Neural cell (in vitro differentiated cells): ENCODE results near the gene PPP1R18. TPM values are rescaled to one million over a fixed set of nuclear protein-coding genes. Genes with fewer than 3 reads are reported as not detected.

ENCODE experiments used
- H2AFZ ChIP-seq: fragments of 200-600, 300-800 bp; sonication (generic), shearing (Covaris generic); 2 replicates; pipeline ENCODE4 v1.6.0; 2014; ENCODE audit warnings: low read depth, mild to moderate bottlenecking, antibody characterized with exemption, low read length, moderate library complexity
- H3F3A ChIP-seq: fragments of 200-600 bp; shearing (Covaris generic); 2 replicates; pipeline ENCODE4 v1.6.1; 2016; ENCODE audit warnings: mild to moderate bottlenecking, moderate library complexity, mixed read lengths, antibody characterized with exemption, low read length; ENCODE audit not compliant: insufficient read depth, poor library complexity, severe bottlenecking
- H3K27ac ChIP-seq: fragments of 200-600, 300-800 bp; sonication (generic), shearing (Covaris generic); 2 replicates; pipeline ENCODE4 v1.5.1; 2014; ENCODE audit warnings: mild to moderate bottlenecking, low read length, moderate library complexity
- H3K27me3 ChIP-seq: fragments of 300-800, 200-600 bp; sonication (generic), shearing (Covaris generic); 2 replicates; pipeline ENCODE4 v1.6.0; 2014; ENCODE audit warnings: mild to moderate bottlenecking, low read depth, low read length, moderate library complexity; ENCODE audit not compliant: insufficient read depth
- H3K36me3 ChIP-seq: fragments of 300-800, 200-600 bp; sonication (generic), shearing (Covaris generic); 2 replicates; pipeline ENCODE4 v1.5.1; 2014; ENCODE audit warnings: mild to moderate bottlenecking, antibody characterized with exemption, low read length, moderate library complexity; ENCODE audit not compliant: insufficient read depth
- H3K4me2 ChIP-seq: fragments of 300-800, 200-600 bp; sonication (generic), shearing (Covaris generic); 2 replicates; pipeline ENCODE4 v1.6.0; 2014; ENCODE audit warnings: mild to moderate bottlenecking, low read length
- H3K4me3 ChIP-seq: fragments of 300-800, 200-600 bp; sonication (generic), shearing (Covaris generic); 2 replicates; pipeline ENCODE4 v1.5.1; 2014; ENCODE audit warnings: mild to moderate bottlenecking, low read length, moderate library complexity
- H3K79me2 ChIP-seq: fragments of 200-600 bp; shearing (Covaris generic); replicated peaks from 2 replicates; pipeline ENCODE4 v1.6.0; 2014; ENCODE audit warnings: mild to moderate bottlenecking, low read length, moderate library complexity; ENCODE audit not compliant: insufficient read depth
- H3K9ac ChIP-seq: fragments of 300-800, 200-600 bp; sonication (generic), shearing (Covaris generic); 2 replicates; pipeline ENCODE4 v1.6.1; 2016; ENCODE audit warnings: mild to moderate bottlenecking, low read length, mixed read lengths
- H3K9me2 ChIP-seq: fragments of 200-600 bp; shearing (Covaris generic); 2 replicates; pipeline ENCODE4 v1.6.1; 2016; ENCODE audit warnings: mild to moderate bottlenecking, low read length, mixed read lengths; ENCODE audit not compliant: insufficient read depth
- H3K9me3 ChIP-seq: fragments of 200-600, 300-800 bp; sonication (generic), shearing (Covaris generic); 2 replicates; pipeline ENCODE4 v1.6.1; 2016; ENCODE audit warnings: mild to moderate bottlenecking, mixed run types, low read length, moderate library complexity, mixed read lengths
- H4K20me1 ChIP-seq: fragments of 200-600 bp; shearing (Covaris generic); 2 replicates; pipeline ENCODE4 v1.6.1; 2016; ENCODE audit warnings: mild to moderate bottlenecking, mixed run types; ENCODE audit not compliant: insufficient read depth
- CTCF ChIP-seq: fragments of 450-650 bp; IDR thresholded peaks from 2 replicates; pipeline ENCODE4 v1.5.1; 2014; ENCODE audit warnings: antibody characterized with exemption, mild to moderate bottlenecking, moderate library complexity; ENCODE audit not compliant: poor library complexity, severe bottlenecking
- EP300 ChIP-seq: fragments of 450-650 bp; conservative IDR thresholded peaks from 2 replicates; pipeline ENCODE4 v1.6.1; 2014; ENCODE audit warnings: antibody characterized with exemption, mild to moderate bottlenecking, moderate library complexity; ENCODE audit not compliant: poor library complexity, severe bottlenecking
- EZH2 ChIP-seq: fragments of 200-600, 300-800 bp; shearing (Covaris generic), sonication (generic); IDR thresholded peaks from 2 replicates; pipeline ENCODE4 v1.6.1; 2014; ENCODE audit warnings: antibody characterized with exemption, low read length, borderline replicate concordance, mild to moderate bottlenecking; ENCODE audit not compliant: insufficient read depth, poor library complexity, severe bottlenecking
- MXI1 ChIP-seq: fragments of 450-650 bp; conservative IDR thresholded peaks from 2 replicates; pipeline ENCODE4 v1.6.1; 2014; ENCODE audit warnings: antibody characterized with exemption, mild to moderate bottlenecking; ENCODE audit not compliant: poor library complexity, severe bottlenecking
- POLR2AphosphoS5 ChIP-seq: IDR thresholded peaks from 2 replicates; pipeline ENCODE4 v1.6.1; 2012
- RAD21 ChIP-seq: fragments of 450-650 bp; conservative IDR thresholded peaks from 2 replicates; pipeline ENCODE4 v1.6.1; 2014; ENCODE audit warnings: antibody characterized with exemption, mild to moderate bottlenecking, moderate library complexity
- REST ChIP-seq: IDR thresholded peaks from 2 replicates; pipeline ENCODE4 v1.6.1; 2012; ENCODE audit warnings: borderline replicate concordance
- SMC3 ChIP-seq: fragments of 450-650 bp; conservative IDR thresholded peaks from 2 replicates; pipeline ENCODE4 v1.6.1; 2014; ENCODE audit warnings: antibody characterized with exemption, mild to moderate bottlenecking, moderate library complexity; ENCODE audit not compliant: poor library complexity
- TAF1 ChIP-seq: IDR thresholded peaks from 2 replicates; pipeline ENCODE4 v1.6.1; 2012; ENCODE audit warnings: low read depth
- polyA plus RNA-seq: library from polyadenylated mRNA; depleted of rRNA; stranded (reverse); fragments of >200 nt; gene quantifications from 2 replicates; pipeline ENCODE4 v1.2.3, GENCODE V29; 2014

Gene PPP1R18
- polyA plus RNA-seq, 1 donor from 2014 or later: 50.6 TPM

- TF ChIP-seq SMC3 (no peak), TAF1 (no peak), RAD21 (no peak), EP300 (no peak)
- Histone ChIP-seq H3K79me2 (peaks cover 63% of the 10 kb centered on the region), H3K27me3 (no peaks in the 10 kb centered on the region), H3K27ac (no peak overlapping the region), H3K36me3 (no peaks in the 10 kb centered on the region), H3K9ac (peak overlapping the region; percentile 100), H3F3A (no peaks in the 10 kb centered on the region), H4K20me1 (peaks cover 46% of the 10 kb centered on the region), H3K4me2 (peak overlapping the region; percentile 94), H3K4me3 (peak overlapping the region; percentile 99), H3K9me3 (no peaks in the 10 kb centered on the region), H2AFZ (no peak overlapping the region), H3K9me2 (no peaks in the 10 kb centered on the region)
Observed at GRCh38 chr6:30681766-30682142, 4.7 kb downstream of the PPP1R18 start.

GRCh38 chr6:30679765-30680535, 6.5 kb downstream of the PPP1R18 start:
- H3K36me3 ChIP-seq: no peaks in the 10 kb centered on the region
- H3F3A ChIP-seq: no peaks in the 10 kb centered on the region
- H3K9me2 ChIP-seq: no peaks in the 10 kb centered on the region
- H3K4me2 ChIP-seq: peak overlapping the region; percentile 30
- H3K9ac ChIP-seq: peak overlapping the region; percentile 4
- peaks cover 42% of the 10 kb centered on the region for H4K20me1 ChIP-seq
- no peaks in the 10 kb centered on the region for H3K9me3 ChIP-seq
- no peak overlapping the region for H2AFZ ChIP-seq
- H3K79me2 ChIP-seq: peaks cover 45% of the 10 kb centered on the region
- H3K27ac ChIP-seq: no peak overlapping the region
- peak overlapping the region; percentile 99 for H3K4me3 ChIP-seq
- no peaks in the 10 kb centered on the region for H3K27me3 ChIP-seq
- TF ChIP-seq EP300 (no peak), EZH2 (no peak), RAD21 (no peak), CTCF (no peak), MXI1 (no peak), TAF1 (no peak), SMC3 (no peak), REST (no peak), POLR2AphosphoS5 (no peak)
